ENCODE data around the gene SLC17A9.

Gene SLC17A9

DNA sequence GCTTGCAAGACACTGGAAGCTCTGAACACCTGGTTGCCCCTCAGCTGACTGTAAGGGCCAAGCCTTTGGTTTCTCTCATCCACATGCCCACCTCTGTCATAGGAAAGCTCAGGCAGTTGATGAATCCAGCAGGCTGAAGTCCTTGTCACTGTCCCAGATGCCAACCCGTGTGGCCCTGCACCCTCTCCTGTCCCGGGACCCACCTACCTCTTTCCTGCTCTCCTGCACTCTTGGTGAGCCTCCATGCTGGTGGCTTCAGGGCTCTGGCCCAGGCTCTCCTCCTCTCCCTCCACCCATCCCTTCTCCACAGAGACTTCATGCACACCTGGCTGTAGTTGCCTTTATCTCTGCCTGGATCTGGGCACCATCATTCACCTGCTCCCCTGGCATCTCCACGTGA lies 18.5 kb upstream of the SLC17A9 start:
- intact Hi-C loops (cut with DNase I), result no loop called here
- DNase-seq, result no peak

DNA sequence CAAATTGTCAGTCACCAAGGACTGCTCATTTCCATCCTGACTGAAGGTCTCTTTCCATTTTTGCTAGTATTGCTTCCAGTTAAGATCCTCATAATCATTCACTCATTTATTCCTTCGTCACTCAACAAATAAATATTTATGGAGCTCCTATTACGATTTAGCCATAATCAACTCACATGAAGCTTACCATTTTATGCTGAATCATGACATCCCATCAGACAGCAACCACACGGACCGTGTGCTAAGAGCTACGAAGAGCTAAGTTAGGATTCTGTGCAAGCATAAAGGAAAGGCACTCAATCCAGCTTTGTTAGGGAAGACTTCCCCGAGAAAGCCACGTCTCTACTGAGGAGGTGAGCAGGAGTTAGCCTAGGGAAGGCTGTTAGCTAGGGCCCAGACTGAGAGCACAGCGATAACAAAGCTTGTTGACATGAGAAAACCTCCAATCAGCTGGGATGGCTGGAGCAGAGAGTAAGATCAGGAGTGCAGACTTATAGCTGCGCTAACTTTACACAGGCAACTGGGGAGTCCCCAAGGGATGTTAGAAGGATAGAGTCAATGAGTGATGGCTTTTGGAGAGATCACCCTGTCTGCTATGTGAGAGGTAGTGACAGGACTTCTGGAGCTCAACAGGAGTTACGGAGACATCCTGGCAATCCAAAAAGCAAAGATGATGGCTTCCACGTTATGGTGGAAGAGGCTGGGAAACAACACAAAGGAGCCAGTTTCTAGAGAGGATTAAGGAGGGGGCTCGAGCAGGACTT lies 17.1 kb upstream of the SLC17A9 start:
- DNase-seq, result no peak
- intact Hi-C loops (cut with DNase I), result no loop called here

DNA sequence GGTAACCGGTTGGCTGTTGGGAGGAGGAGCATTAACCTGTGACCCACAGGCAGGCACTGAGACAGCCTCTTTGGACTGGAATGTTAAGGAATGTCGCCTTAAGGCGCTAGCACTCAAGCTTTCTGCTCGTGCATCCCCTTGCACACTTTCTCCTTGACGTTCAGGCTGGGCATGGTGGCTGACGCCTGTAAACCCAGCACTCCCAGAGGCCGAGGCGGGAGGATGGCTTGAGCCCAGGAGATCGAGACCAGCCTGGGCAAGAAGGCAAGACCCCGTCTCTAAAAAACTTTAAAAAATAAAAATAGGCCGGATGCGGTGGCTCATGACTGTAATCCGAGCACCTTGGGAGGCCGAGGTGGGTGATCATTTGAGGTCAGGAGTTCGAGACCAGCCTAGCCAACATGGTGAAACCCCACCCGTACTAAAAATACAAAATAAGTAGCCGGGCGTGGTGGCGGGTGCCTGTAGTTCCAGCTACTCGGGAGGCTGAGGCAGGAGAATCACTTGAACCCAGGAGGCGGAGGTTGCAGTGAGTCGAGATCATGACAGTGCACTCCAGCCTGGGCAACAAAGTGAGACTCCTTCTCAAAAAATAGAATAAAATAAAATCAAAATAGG lies 16.4 kb upstream of the SLC17A9 start:
- intact Hi-C loops (cut with DNase I), result no loop called here

DNA sequence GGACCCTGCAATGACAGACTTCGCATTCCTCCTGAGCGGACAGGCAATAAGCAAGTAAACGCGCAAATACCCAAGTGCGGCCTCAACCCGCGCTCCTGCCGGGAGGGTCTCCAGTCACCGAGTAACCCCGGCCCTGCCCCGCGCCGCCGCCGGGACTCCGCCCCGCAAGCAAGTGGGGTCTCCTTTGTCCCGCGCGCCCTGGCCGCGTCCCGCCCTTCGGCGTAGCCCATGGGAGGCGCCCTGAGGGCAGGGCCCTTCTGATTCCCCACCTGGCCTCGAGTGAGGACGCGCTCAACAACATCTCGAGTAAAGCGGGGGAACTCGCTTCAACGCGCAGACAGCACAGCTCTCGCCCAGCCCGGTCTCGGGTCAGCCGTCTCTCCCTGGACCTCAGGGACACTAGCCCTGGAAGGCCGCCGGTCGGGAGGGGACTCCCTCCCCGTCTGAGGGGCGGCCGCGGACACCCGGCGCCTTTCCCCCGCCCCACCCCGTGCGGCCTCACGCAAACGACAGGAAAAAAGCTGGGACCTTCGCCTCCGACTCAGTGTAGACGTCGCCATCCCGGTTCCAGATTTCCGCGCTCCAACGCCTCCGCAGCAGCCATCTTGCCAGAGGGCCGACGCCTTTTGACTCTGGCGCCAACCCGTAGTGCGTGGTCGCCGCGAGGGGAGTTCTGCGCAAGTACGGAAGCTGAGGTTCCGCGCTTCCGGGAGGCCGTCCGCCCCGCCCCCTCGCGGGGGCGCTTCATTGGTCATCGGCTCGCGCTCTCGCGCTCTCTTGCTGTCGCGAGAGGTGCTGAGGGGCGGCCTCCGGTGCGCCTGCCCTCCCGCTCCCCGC lies 15.0 kb upstream of the SLC17A9 start:
- intact Hi-C loops (cut with DNase I), result loop anchor here (1.0 kb wide), 1 partner anchor 11 kb away; the partner anchor contains the start of gene DIDO1
- peak; percentile 76 to 98 (median 93) for DNase-seq

More for the DNA sequence above, 16.4 kb upstream of the SLC17A9 start:
- DNase-seq, result no peak

DNA sequence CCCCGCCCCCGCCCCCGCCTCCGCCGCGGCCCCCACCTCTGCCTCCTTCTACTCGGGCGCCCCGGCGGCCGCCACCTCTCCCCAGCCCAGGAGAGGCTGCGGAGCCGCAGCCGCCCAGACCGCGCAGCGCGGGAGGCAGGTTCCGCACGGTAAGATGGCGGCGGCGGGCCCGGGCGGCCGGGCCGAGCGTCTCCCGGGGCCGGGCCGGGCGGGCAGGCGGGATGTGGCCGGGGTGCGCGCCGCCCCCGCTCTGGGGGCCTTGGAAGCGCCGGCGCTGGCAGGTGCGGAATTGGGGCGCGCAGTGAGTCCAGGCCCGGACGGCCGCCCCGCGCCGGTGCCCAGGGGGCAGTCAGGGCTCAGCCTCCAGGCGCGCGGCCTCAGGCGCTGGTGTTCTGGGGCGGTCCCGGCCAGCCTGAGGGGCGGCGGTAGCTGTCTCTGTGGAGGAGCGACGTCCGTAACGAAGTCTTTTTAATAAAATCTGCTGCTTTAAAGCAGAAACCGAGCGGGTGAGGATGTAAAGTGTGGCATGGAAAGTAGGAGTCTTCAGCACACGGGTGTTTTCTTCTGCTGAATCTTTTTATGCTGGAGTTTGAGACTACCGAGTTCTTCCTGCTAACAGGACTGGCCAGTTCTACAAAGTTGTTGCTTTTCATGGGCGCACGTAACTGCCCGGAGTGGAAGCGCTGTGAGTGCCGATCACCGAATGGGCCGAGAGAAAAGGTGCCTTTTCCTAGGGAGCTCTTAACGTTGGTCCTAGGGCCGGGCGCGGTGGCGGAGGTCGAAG lies 14.2 kb upstream of the SLC17A9 start, which contains the start of gene GID8:
GID8 (plus strand) TSS at position 43 of the 784 bp plus-strand sequence. CDS start 3,356 bp downstream, outside the sequence.
- DNase-seq, result peak in 23 of 42 donors; percentile 20 to 67 (median 34)
- intact Hi-C loops (cut with DNase I), result no loop called here

DNA sequence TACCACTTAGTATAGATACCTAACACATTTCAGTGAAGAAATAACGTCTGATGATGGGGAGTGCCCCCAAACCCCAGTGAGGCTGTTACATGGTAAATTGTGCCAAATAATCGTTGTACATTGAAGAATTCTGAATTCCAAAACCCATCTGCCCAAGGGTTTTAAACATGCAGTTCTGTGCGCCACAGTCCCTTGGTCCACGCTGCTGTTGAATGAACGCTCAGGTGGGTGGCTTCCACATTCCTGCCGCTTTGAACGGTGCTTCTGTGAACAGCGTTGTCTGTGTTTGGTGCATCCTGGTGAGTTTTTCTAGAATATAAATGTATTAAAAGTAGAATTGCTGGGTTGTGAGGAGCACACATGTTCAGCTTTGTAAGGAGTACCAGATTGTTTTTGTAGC lies 11.6 kb upstream of the SLC17A9 start:
- intact Hi-C loops (cut with DNase I), result no loop called here
- DNase-seq, result no peak

DNA sequence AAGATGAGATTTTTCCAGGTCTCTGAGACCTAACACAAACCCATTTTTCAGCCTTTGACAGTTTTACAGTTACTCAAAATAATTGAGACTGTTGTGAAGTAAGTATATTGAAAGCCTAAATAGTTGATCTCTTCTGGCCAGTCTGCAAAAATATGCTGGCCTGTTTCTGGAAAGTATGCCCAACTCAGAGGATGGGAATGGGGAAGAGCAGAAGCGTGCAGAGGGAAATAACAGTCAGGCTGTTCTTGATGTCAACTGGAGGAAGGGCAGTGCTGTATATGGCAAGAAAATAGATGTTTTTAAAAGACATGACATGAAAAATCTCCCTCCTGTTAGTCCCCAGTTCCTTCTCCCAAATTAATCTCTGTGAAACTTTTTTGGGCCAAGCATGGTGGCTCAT lies 10.7 kb upstream of the SLC17A9 start:
- intact Hi-C loops (cut with DNase I), result no loop called here
- DNase-seq, result no peak

DNA sequence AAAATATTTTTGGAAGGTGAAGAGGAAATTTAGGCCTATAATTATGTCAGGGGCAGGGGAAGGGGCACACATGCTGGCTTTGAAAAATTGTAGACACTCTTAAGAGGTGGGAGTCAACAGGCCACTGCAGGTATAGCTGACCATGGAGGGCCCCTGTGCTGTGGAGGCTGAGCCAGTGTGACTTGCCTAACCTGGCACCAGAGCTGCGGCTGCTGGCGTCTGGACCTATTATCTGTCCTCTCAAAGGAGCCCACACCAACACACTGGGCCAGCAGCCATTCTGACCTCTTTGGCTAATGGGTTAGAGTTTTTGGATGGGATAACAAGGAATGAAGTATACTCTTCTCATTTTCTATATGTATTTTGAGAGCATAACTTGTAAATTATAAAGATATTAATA lies 10.1 kb upstream of the SLC17A9 start:
- intact Hi-C loops (cut with DNase I), result no loop called here

DNA sequence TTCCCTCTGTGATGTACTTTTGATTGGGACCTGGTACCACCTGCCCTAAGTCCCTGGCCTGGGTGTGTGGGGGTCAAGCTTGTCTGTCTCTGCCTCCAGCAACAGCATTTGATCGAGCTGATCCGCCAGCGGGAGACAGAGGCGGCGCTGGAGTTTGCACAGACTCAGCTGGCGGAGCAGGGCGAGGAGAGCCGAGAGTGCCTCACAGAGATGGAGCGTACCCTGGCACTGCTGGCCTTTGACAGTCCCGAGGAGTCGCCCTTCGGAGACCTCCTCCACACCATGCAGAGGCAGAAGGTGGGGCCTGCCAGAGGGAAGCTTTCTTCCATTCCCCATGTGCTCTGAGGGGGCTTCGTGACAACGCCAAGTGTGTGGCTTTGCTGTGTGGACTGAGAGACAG lies 9.1 kb upstream of the SLC17A9 start:
- intact Hi-C loops (cut with DNase I), result no loop called here

More for the DNA sequence above, 10.1 kb upstream of the SLC17A9 start:
- DNase-seq, result peak in 1 of 42 donors; percentile 22

DNA sequence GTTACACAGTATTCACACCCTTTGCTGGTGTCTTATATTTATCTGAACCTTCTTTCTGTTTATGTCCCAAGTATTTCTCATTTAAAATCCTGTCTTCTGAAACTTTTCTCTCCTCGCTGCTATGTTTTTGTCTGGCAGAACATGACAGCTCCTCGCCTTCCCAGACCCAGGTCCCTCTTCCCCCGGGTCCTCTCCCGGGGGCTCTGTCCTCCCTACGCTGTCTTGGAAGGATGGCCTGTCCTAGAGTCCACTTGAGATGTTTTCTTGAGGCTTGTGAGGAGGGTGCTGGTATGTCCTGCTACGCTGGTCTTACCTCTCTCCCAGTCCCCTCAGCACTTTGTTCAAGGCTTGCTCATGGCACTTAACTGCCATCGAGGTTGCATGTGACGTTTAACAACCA lies 8.3 kb upstream of the SLC17A9 start:
- no peak for DNase-seq
- intact Hi-C loops (cut with DNase I), result no loop called here

More for the DNA sequence above, 9.1 kb upstream of the SLC17A9 start:
- DNase-seq, result peak in 1 of 42 donors; percentile 14

DNA sequence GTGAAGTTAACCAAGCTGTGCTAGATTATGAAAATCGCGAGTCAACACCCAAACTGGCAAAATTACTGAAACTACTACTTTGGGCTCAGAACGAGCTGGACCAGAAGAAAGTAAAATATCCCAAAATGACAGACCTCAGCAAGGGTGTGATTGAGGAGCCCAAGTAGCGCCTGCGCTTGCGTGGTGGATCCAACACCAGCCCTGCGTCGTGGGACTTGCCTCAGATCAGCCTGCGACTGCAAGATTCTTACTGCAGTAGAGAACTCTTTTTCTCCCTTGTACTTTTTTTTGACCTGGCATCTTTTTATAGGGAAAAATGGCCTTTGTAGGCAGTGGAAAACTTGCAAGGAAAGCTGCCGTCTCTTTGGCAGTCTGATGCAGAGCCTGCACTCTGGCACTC lies 7.8 kb upstream of the SLC17A9 start:
- intact Hi-C loops (cut with DNase I), result no loop called here
- DNase-seq, result peak in 1 of 42 donors; percentile 9

DNA sequence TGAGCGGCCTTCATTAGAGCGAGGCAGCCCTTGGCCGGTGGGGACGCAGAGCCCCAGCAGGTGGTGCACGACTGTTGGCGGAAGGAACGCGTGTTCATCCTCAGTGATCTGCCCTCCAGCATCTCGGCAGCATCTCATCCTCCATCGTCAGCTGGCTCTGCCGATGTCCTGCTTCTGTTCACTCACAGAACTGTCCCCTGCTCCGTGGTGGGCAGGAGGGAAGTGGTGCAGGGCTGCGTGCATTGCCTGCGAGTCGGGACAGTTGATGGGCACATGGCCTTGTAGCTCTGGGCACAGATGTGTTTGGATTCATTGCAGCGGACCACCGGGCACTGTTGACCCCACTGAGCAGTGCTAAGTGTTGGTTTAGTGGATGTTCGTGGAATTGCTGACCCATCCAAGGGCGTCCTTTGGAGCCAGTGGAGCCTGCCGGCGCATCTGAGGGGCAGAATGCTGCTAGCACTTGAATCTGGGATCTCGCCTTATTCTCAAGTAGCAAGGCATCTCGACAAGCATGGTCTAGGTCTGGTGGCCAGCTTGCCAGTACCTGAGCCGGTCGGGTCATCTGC lies 6.7 kb upstream of the SLC17A9 start:
- DNase-seq, result peak in 1 of 42 donors; percentile 11
- intact Hi-C loops (cut with DNase I), result no loop called here

DNA sequence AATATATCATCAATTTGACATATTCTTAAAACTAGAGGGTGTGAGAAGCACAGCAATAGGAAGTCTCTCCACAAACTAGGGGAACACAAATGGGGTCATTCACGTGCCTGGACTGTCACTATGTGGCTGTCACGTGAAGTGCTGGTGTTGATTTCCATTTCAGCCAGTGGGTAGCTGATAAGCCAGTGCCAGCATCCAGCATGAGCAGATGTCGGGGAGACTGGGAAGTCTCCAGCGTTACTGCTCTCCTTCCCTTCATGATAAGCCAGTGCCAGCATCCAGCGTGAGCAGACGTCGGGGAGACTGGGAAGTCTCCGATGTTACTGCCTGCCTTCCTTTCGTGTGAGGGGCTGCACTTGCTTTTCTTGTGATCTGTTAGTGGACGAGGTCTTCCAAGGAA lies 5.6 kb upstream of the SLC17A9 start:
- DNase-seq, result peak in 1 of 42 donors; percentile 15
- intact Hi-C loops (cut with DNase I), result no loop called here

DNA sequence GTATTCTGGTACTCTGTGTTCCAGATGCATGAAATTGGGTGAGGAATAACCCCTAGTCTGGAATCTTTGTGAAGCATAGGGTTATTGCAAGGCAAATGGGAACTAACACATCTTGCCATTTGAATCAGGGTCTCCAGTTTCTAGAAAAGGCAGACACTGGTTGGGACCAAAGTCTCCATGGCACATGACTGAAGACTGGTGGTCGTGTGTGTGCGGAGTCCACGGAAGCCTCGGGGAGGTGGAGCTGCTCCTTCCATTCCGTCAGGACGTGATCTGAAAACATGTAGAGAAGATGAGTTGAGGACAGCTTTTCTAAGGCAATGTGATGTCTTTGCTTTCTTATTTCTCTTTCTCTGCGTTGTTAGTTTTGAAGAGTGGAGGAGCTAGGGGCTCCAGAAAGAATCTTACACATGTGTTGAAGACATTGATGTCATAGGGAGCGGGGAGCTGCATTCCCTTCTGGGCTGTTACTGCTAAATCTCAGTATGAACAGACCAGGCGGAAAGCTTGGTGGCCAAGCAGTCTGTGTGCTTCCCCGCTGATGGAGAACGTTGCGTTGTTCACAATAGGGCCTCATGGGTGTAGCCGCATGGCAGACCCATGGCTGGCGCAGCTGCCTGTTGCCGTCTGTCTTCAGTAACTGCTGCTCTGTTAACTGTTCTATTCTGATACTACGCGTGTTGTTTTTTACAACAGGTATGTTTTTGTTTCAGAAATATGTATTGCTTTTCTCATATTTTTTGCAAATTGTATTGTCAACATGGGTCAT lies 4.8 kb upstream of the SLC17A9 start:
- DNase-seq, result peak in 1 of 42 donors; percentile 8
- intact Hi-C loops (cut with DNase I), result no loop called here

DNA sequence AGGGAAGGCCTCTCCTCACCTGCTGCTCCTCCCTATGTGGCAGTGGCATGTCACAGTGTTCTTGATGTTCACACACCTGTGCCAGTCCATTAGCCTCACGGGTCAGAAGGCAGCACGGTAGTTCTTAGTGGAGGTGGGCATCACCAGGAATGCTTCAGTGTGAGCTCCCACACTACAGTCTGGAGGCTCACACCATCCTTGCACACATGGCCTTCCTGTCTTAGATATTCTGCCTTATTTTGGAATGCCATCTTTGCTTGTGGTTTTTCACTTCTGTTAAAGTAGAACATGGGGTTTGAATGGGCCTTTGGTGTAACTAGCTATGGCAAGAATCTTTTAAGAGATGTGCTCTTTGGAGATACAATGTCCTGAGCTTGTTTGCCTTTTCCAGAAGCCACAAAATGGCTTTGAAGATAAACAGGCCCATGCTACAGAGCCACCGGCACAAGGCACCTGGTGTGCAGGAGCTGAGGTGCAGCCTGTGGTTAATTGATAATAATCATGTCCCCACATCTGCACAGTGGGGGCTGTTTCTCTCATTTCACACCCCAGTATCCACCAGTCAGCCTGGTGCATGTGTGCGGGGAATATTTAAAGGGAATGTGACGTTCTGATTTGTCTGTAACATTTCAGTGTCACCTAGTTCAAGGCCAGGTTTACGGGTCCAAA lies 3.2 kb upstream of the SLC17A9 start:
- DNase-seq, result no peak
- intact Hi-C loops (cut with DNase I), result no loop called here

DNA sequence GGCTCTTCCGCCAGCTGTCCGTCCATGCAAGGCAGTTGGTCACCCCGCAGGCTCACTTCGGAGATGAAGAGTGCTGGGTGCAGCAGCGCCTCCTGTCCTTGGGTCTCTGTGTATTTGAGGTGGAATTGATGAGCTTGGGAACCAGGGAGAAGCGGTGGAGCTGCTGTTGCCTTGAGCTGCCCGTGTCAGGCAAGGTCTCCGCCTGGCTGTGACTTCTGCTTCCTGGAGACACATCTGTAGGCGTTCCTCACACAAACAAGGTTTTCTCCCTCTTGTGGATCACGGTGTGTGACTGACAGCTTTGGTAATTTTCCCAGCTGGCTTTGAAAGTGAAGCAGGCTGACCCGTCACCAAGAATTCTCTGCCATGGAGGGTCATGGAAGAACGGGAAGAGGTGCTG lies 2.5 kb upstream of the SLC17A9 start:
- intact Hi-C loops (cut with DNase I), result no loop called here
- no peak for DNase-seq

DNA sequence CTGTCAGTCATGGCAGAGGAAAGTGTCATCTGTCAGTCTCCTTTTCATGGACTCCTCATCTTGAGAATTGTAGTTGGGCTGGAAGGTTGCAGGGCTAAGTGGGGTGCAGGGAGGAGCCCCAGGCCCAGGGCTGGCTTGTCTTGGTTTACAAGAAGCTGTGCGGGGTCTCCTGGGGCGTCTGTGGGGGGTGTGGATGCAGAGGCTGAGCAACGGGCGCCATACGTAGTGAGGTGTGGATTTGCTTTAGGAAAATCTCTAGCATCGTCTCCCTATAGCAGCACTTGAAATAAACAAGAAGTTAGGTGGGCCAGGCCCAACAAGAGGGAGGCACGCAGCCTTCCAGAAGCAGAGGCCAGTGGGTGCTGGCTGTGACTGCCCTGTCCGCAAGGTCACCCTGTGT lies 1.8 kb upstream of the SLC17A9 start:
- intact Hi-C loops (cut with DNase I), result no loop called here
- DNase-seq, result no peak
